Pons (tissue), 1 donor: ENCODE measurements around the gene TRPT1.
A peak's percentile ranks its signal among the peaks of the same experiment; 100 is the strongest.

Experiments
- DNase-seq: peaks from one replicate; pipeline ENCODE4 v3.0.0-alpha.2; 2016; ENCODE audit warnings: low spot score

The TRPT1 gene

DNA sequence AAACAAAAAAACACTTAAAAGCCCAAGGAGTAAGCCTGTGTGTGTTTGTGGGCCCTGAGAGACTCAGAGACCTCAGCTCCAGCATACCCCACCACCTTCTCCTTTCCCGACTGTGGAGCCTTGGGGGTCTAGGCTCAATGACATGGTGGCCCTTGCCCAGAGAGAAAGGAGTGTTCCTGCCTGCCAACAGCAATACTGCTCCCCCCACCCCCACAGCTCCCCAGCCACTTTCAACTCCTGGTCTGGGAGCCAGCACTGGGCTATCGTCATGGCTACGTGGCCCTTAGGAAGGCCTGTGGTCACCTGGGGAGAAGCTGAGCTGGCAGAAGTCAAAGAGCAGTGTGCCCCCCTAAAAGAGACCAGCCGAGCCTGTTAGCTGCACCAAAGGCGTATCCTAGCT lies 18.1 kb upstream of the TRPT1 start:
- DNase-seq: no peak

DNA sequence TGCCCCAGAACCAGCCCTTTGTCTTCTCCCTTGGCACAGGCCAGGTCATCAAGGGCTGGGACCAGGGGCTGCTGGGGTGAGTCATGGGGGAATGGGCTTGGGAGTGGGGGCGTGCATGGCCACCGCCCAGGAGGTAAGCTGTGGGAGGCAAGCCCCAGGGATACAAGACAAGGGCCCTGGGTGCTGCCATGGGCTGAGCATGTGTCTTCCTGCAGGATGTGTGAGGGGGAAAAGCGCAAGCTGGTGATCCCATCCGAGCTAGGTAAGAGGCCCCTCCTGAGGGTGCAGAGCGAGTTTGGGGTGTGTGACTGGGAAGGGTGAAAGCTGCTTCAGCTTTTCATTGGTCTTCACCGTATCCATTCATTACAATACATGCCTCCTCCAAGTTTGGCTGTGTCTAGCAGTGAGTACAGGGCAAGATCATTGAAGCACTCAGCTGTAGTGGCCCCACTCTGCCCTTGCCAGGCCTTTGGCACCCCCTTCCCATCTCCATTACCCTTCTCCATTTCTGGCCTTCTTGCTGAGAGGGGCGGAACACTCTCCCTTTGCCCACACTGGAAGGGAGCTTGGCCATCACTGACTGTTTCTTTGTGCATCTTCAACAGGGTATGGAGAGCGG lies 17.4 kb upstream of the TRPT1 start:
- no peak for DNase-seq

DNA sequence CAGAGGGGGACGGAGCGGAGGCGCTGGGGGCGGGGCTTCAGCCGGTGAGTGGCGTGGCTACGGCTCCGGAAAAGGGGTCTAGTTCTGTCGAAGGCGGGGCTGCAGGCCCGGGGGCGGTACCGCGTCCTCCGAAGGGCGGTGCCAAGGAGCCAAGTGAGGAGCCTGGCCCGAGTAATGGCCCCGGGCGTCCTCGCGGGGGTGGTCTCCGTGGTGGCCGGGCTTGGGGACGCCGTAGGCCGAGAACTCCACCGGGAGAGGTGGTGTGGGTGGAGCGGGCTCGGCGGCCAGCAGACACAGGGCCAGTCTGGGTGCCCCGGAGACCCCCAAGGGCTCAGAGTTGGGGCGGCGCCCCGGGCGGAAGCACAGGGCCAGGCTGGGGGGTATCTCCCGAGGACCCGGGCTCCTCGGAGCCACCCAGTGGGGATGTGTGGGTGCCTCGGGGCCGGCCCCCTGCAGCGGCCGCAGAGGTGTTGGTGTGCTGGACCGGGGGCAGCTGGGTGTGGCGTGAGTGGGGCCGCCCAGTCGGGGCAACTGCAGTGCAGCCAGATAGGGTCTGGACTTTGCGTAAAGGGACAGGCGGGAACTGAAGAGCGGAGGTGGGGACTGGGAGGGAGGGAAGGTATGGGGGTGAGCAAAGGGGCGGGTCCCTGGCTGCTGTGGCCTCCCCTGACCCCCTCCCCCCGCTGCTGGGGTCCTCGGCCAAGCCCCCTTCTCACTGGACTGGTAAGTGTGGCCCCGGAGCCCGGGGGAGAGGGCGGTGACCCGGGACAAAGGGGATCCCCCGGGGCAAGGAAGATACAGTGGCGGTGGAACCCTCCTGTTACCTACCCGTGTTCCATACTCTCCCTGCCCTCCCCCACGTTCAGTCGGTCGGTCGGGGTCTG lies 15.7 kb upstream of the TRPT1 start:
- DNase-seq: no peak

GRCh38 chr11:64241241-64241490 lies 15.2 kb upstream of the TRPT1 start:
- DNase-seq: peak; percentile 99

DNA sequence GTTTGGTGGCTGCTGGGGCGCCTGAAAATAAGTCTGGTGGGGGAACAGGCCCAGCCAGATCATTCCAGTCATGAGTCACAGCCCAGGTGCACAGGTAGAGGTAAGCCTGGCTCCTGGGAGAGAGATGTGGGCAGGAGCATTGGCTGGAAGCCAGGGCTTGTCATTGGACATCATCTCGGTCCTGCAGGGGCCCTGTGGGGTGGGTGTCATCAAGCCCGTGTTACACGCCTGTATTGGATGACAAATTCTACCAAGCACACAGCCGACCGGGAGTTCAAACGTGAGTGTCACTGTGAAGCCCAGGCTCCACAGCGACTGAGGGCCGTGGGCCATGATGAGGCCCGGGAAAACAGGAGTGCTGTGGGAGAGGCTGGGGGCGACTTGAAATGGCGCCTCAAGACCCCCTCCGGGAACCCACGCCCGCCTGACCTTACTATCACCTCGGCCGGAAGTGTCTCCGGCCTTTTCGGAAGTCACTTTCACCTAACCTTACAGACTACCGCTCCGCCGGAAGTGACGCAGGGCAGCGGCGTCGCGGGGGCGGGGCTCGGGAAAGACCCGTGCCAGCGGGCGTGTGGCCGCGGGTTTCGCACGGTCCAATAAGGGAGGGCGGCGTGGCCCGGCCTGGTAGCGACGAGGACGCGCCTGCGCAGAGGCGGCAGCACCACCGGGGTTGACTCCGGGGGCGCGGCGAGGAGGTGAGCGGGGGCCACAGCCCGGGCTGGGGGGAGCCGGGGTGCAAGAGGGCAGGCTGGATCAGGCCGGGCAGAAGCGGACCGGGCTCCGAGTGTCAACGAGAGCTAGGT lies 14.7 kb upstream of the TRPT1 start, which contains the start of gene FKBP2:
Gene FKBP2 (plus strand): TSS at position 661 of the 806 bp plus-strand sequence. CDS start 1,293 bp downstream, outside the sequence.
- DNase-seq: peak; percentile 96

DNA sequence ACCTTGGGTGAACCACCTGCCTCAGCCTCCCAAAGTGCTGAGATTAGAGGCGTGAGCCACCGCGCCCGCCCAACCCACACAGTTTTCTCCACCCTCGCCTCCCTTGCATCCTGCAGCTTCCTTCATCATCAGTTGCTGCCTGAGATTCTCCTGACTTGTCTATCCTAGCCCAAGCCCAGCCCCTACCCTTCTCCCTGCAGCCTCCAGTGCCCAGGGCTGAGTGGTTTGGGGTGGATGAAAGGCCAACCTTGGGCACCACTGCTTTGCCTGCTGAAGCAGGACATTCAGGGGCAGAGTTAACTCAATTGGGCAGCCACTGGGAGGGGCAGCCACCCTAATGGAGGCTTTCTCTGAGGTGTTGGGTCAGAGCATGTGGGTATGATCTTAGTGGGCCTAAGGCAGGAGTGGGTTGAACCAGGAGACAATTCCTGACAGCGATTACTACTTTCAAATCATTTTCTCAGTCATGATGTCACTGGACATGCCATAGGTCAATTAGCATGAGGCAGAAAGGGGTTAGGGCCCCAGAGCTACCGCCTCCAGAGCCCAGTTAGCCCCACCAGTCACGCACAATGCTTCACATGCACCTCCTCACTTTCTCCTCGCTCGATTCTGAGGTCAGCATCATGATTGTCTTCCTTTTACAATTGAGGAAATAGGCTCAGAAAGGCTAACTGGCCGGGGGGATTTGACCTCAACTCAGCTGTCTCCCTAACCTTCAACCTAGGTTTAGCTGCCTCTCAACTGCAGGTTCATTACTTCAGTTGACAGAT lies 13.9 kb upstream of the TRPT1 start:
- DNase-seq: peak; percentile 82

GRCh38 chr11:64238999-64239398 lies 13.0 kb upstream of the TRPT1 start:
- DNase-seq: no peak

- no peak for DNase-seq
These were observed 12.1 kb upstream of the TRPT1 start for GRCh38 chr11:64238076-64238475.

- DNase-seq: no peak
These were observed 11.5 kb upstream of the TRPT1 start for GRCh38 chr11:64237484-64237951.

DNA sequence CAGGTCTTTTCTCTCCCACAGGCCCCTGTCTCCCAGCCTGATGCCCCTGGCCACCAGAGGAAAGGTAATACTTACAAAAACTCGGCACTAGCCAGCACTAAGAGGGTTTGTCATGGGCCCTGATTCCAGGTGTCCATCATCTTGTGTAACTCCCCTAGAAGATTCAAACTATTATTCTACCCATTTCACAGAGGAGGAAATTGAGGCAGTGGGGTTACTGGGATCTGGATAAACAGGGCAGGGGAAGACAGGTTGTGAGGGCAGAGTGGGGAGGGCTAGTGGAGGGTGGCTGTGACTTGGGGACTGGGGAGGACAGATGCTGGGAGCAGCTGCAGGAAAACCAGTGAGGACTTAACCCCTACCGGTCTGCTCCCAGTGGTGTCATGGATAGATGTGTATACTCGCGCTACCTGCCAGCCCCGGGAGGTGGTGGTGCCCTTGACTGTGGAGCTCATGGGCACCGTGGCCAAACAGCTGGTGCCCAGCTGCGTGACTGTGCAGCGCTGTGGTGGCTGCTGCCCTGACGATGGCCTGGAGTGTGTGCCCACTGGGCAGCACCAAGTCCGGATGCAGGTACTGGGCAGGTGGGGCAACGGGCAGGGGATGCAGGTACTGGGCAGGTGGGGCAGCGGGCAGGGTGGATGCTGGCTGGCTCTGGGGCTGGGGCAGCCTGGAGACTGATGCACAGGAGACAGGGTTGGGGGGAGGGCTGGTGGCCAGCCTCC lies 9.6 kb upstream of the TRPT1 start:
- DNase-seq: no peak

- DNase-seq: no peak
These were observed 8.8 kb upstream of the TRPT1 start for GRCh38 chr11:64234647-64235379.

DNA sequence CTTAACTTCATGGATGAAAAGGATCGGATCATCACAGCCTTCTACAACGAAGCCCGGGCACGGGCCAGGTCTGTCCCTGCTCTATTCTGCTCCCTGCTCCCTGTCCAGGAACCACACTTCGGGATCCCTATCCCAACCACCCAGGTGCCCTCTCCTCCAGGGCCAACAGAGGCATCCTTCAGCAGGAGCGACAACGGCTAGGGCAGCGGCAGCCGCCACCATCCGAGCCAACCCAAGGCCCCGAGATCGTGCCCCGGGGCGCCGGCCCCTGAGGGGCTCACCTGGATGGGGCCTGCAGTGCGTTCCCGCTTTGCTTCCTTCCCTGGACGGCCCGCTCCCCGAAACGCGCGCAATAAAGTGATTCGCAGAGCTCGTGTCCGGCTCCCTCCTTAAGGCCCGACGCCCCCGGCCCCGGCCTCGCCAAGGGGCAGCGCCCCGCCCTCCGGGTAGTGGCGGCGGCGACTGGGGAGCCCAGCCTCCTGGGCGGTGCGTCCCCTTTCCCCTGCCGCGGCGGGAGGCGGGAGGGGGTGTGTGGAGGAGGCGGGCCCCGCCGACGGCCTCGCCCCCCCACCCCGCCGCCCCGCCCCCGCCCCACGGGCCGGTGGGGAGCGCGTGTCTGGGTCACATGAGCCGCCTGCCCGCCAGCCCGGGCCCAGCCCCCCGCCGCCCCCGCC lies 8.1 kb upstream of the TRPT1 start, which contains the start of gene VEGFB:
Gene VEGFB (plus strand): TSS at position 672 of the 674 bp plus-strand sequence. CDS start 250 bp downstream, outside the sequence.
- DNase-seq: no peak

GRCh38 chr11:64232967-64233315 lies 7.0 kb upstream of the TRPT1 start:
- no peak for DNase-seq

GRCh38 chr11:64232182-64232966 lies 6.4 kb upstream of the TRPT1 start:
- DNase-seq: no peak

- no peak for DNase-seq
These were observed 5.6 kb upstream of the TRPT1 start for GRCh38 chr11:64231546-64231945.

DNA sequence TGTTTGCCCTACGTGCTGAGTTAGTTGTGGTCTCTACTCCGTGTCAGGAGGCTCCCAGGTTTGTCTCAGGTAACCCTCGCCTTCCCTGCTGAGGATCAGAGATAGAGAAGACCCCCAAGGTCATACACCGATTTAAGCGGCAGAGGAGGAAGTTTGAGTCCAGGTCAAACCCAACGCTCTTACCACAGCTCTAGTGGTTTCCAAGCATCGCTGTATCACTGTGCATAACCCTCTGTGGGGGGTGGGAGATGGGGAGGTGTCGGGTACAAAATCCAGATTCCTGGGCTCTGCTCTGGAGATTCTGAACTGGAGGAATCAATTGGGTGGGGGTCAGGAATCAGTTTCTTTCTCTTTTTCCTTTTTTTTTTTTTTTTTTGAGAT lies 5.0 kb upstream of the TRPT1 start:
- DNase-seq: peak; percentile 30

GRCh38 chr11:64230171-64230984 lies 4.4 kb upstream of the TRPT1 start, which contains the start of gene DNAJC4:
Gene DNAJC4 (plus strand): TSS chr11:64230548. CDS start chr11:64230855, 307 bp downstream.
- DNase-seq: peak; percentile 92

DNA sequence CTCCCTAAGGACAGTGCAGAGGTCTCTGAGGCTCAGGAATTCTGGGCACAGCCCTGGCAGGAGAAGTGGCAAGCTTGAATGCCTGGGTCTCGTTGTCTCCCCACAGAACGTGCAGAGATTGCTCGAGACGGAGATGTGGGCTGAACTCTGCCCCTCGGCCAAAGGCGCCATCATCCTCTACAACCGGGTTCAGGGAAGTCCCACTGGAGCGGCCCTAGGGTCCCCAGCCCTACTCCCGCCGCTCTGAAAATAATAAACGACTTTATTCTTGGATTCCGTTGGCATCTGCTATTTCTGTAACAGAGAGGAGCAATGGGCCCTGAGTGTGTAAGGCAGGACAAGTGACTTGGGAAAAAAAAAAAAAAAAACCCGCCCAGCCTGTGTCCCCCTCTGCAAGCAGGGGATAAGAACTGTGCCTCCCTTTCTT lies 3.8 kb upstream of the TRPT1 start:
- peak; percentile 4 for DNase-seq
